ENCODE measurements around the gene DUSP28.
"Not testable (repeated sequence)": the region's sequence is repeated elsewhere in the genome, so short reads cannot be mapped to it uniquely, and the experiment has no call there.

DUSP28 gene

DNA sequence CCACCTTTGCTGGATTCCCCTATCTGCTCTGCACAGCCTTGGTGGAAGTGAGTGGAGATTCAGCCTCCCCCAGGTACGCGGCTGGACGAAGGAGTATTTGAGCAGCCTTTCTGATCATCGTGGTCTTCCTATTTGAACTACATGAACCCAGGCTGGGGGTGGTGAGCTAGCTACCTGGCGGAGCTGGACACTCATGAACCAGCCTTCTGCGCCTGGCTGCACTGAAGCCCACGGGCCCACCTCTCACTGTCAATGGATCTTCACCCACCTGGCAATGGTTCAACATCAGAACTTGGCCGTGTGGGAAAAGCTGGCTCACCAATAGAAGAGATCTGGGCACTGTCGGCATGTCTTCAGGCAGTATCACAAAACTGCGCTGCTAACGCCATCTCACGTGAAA, 37.8 kb upstream of the DUSP28 start:
- no peak for TF ChIP-seq ZNF274 (IDR thresholded peaks at IDR 0.05; ENCODE audit: low read depth, low read length)
- H3K4me3 ChIP-seq (ENCODE audit: low read length) = no peak overlapping the region

- no peak overlapping the region for H3K4me3 ChIP-seq (ENCODE audit: low read length)
- TF ChIP-seq ZNF274 (IDR thresholded peaks at IDR 0.05; ENCODE audit: low read depth, low read length) = no peak
Observed at GRCh38 chr2:240523451-240524281, 36.5 kb upstream of the DUSP28 start.

DNA sequence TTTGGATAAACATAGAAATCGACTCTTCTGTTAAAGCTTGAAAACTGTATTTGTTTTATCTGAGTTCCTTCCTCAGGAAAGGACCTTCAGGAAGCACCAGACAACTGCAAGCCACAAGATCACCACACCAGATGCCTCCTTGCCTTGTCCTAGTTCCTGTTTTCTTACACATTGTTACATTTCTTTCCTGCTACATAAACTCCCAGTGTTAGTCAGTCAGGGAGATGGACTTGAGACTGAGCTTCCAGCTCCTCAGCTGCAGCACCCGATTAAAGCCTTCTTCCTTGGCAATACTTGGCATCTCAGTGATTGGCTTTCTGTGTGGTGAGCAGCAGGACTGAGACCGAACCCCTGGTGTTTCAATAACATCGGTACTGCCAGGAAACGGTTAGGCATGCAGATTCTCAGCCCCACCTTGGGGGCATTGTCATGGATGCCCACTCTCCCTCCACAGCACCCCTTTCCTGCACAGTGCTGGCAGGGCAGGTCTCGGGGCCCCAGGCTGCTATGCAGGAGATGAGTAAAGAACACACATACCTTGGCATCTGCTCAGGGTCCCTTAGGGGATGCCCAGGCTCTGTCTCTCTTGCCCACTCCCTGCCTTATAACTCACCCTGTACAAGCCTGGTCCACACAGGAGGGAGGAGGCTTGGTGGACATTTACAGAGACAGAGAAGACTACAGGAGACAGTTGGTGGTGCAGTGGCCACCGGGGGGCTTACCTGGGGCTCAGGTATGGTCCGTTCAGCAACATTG, 35.0 kb upstream of the DUSP28 start:
- TF ChIP-seq ZNF274 (IDR thresholded peaks at IDR 0.05; ENCODE audit: low read depth, low read length) = no peak
- H3K4me3 ChIP-seq (ENCODE audit: low read length) = no peak overlapping the region

DNA sequence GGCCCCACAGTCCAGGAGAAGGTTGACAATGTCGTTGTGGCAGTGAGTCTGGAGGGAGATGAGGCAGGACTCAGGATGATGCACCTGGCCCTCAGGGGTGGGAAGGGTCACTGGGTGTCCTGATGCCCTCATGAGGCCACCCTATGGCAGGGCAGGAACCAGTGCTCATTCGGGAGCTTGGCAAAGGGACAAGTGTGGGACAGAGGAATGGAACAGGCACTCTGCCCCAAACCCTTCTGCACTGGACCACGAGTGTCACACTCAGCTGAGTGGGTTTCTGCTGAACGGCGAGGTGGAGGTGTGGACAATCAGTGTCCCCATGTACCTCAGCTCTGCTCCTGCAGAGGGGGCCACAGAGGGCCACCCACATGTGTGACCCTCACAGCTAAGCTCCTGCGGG, 34.4 kb upstream of the DUSP28 start:
- no peak overlapping the region for H3K4me3 ChIP-seq (ENCODE audit: low read length)
- TF ChIP-seq ZNF274 (IDR thresholded peaks at IDR 0.05; ENCODE audit: low read depth, low read length) = no peak

GRCh38 chr2:240526521-240526920, 33.6 kb upstream of the DUSP28 start:
- TF ChIP-seq ZNF274 (IDR thresholded peaks at IDR 0.05; ENCODE audit: low read depth, low read length) = no peak
- no peak overlapping the region for H3K4me3 ChIP-seq (ENCODE audit: low read length)

- H3K4me3 ChIP-seq (ENCODE audit: low read length) = no peak overlapping the region
- TF ChIP-seq ZNF274 (IDR thresholded peaks at IDR 0.05; ENCODE audit: low read depth, low read length) = no peak
Observed at GRCh38 chr2:240527153-240527750, 32.9 kb upstream of the DUSP28 start.

DNA sequence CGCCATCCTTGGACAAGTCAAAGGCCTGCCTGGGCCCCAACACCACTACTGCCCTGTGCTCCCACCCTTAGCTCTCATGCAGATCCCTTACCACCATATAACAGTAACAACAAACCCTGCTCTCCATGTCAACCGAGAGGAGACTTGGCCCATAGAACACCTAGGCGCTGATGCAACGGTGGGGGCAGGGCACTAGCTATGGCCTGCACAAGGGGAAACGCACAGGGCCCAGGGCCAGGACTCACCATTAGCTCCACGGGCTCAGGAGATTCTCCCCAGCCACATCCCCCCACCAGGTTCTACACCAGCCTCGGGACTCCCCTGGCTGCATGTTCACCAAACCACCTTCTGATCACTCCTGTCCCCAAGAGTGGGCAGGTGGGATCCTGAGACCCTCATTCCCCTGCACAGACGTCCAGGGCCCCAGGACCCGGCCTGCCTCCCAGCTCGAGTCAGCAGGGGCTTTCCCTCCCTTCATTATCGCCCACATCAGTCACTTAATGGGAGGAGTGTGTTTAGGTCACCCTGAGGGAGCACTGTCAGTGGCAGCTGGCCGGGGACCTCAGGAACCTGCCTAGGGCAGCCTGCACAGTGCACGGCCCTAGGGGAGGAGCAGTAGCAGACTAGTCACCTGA, 31.6 kb upstream of the DUSP28 start:
- TF ChIP-seq ZNF274 (IDR thresholded peaks at IDR 0.05; ENCODE audit: low read depth, low read length) = no peak
- no peak overlapping the region for H3K4me3 ChIP-seq (ENCODE audit: low read length)

DNA sequence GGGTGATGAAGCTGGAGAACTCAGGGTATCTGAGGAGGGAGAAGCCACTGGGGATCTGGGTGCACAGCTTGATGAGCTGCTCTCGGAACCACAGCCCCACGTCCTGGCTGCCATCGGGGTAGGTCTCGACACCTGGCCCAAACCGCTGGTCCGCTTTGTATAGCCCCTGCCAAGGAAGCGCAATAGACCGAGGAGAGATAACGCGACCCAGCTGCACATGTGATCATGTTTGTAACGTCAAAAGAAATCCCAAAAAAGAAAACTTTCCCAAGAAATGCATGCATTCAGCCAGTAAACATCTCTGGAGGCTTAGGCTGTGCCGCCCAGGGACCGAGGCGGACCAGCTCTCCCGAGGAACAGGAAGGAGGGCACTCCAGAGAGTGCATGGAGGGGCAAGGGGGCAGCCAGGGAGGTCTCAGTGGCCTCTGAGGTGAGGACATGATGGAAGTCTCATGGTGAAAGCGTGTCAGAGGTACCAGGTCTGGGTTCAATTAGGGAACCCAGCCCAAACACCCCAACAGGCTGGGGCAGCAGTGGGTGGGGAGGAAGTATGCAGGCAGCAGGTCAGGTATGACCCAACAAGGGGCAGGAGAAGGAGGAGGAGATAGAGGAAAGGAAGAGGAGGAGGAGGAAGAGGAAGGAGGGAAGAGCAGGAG, 30.7 kb upstream of the DUSP28 start:
- no peak for TF ChIP-seq ZNF274 (IDR thresholded peaks at IDR 0.05; ENCODE audit: low read depth, low read length)
- H3K4me3 ChIP-seq (ENCODE audit: low read length) = no peak overlapping the region

DNA sequence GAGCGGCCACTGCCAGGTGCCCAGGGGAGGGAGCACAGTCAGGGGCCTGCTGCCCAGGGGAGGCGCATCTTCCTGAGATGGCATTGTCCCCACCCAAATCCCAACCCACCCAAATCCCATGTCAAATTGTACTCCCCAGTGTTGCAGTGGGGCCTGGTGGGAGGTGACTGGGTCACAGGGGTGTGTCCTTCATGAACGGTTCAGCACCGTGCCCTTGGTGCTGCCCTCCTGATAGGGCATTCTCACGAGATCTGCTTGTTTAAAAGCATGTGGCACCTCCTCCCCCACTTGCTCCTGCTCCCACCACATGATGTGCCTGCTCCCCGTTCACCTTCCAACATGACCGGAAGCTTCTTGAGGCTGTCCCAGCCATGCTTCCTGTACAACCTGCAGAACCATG, 30.0 kb upstream of the DUSP28 start:
- TF ChIP-seq ZNF274 (IDR thresholded peaks at IDR 0.05; ENCODE audit: low read depth, low read length) = no peak
- H3K4me3 ChIP-seq (ENCODE audit: low read length) = no peak overlapping the region

DNA sequence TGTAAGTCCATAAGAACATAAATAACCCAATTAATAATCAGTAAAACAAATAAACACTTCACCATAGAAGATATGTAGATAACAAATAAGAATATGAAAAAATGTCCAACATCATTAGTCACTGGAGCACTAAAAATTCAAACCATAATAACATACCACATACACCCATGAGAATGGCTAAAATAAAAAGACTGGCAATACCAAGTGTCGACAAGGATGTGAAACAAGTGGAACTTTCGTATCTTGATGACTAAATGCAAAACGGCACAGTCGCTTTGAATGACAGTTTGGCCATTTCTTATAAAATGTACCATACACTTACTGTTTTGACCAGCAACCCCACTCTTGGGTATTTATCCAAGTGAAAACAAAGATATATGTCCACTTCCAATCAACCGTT, 29.1 kb upstream of the DUSP28 start:
- TF ChIP-seq ZNF274 (IDR thresholded peaks at IDR 0.05; ENCODE audit: low read depth, low read length) = no peak
- H3K4me3 ChIP-seq (ENCODE audit: low read length) = no peak overlapping the region

- no peak overlapping the region for H3K4me3 ChIP-seq (ENCODE audit: low read length)
- TF ChIP-seq ZNF274 (IDR thresholded peaks at IDR 0.05; ENCODE audit: low read depth, low read length) = no peak
Observed at GRCh38 chr2:240532031-240532775, 28.0 kb upstream of the DUSP28 start.

DNA sequence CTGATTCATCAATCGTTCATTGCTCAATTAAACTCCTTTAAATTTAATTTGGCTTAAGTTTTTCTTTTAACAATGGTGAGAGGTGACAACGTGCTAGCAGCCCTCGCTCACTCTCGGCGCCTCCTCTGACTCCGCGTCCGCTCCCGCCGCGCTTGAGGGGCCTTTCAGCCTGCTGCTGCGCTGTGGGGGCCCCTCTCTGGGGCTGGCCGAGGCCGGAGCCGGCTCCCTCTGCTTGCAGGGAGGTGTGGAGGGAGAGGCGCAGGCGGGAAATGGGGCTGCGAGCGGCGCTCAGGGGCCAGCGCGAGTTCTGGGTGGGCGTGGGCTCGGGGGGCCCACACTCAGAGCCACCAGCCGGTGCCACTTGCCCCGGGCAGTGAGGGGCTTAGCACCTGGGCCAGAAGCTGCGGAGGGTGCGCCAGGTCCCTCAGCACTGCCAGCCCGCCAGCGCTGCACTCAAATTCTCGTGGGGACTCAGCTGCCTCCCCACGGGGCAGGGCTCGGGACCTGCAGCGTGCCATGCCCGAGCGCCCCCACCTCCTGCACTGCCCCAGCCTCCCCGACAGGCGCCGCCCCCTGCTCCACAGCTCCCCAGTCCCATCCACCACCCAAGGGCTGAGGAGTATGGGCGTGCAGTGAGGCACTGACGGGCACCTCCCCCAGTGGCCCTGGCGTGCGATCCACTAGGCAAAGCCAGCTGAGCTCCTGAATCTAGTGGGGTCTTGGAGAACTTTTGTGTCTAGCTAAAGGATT, 22.0 kb upstream of the DUSP28 start:
- no peak for TF ChIP-seq ZNF274 (IDR thresholded peaks at IDR 0.05; ENCODE audit: low read depth, low read length)
- no peak overlapping the region for H3K4me3 ChIP-seq (ENCODE audit: low read length)

DNA sequence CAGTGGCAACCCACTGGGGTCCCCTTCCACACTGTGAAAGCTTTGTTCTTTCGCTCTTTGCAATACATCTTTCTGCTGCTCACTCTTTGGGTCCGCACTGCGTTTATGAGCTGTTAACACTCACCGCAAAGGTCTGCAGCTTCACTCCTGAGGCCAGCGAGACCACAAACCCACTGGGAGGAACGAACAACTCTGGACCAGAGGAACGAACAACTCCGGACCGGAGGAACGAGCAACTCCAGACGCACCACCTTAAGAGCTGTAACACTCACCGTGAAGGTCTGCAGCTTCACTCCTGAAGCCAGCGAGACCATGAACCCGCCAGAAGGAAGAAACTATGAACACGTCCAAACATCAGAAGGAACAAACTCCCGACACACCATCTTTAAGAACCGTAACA, 21.1 kb upstream of the DUSP28 start:
- not testable (repeated sequence) for H3K4me3 ChIP-seq (ENCODE audit: low read length)
